Measurements from ENCODE around the gene DLGAP1. TPM values are rescaled to one million over a fixed set of nuclear protein-coding genes. Genes with fewer than 3 reads are reported as not detected.

The DLGAP1 gene
- total RNA-seq, 1 experiment from 2014 or later, result 23.0 TPM

GRCh38 chr18:3578621-3579020 is 876.5 kb downstream of the DLGAP1 start:
- Mint-ChIP-seq H3K27ac (no peak overlapping the region), H3K4me1 (peaks cover 47% of the 10 kb centered on the region), H3K4me3 (no peak overlapping the region), H3K36me3 (peaks cover 3% of the 10 kb centered on the region; the same call in 1 of the 2 replicates), H3K27me3 (ENCODE audit: low read depth) (no peaks in the 10 kb centered on the region), H3K9me3 (no peaks in the 10 kb centered on the region)
- ATAC-seq, result no peak
- CTCF ChIA-PET, result no interaction called here
- POLR2A ChIA-PET, result no interaction called here
- DNase-seq (ENCODE audit: low spot score), result no peak
- TF ChIP-seq CBFB (CRISPR knock-in tag; IDR thresholded peaks at IDR 0.05; ENCODE audit: low read depth) (no peak), HMGXB4 (CRISPR knock-in tag; IDR thresholded peaks at IDR 0.05) (no peak), PRRX2 (CRISPR knock-in tag; IDR thresholded peaks at IDR 0.05) (no peak), E2F4 (CRISPR knock-in tag; IDR thresholded peaks at IDR 0.05; ENCODE audit: borderline replicate concordance, low read depth) (no peak), IRF1 (CRISPR knock-in tag; IDR thresholded peaks at IDR 0.05) (no peak), E2F5 (CRISPR knock-in tag; IDR thresholded peaks at IDR 0.05) (no peak), ZNF138 (CRISPR knock-in tag; conservative IDR thresholded peaks at IDR 0.05) (no peak), NFE2L1 (CRISPR knock-in tag; IDR thresholded peaks at IDR 0.05) (no peak)

- H3K4me3 Mint-ChIP-seq, result no peak overlapping the region
- H3K27me3 Mint-ChIP-seq (ENCODE audit: low read depth), result no peaks in the 10 kb centered on the region
- peak overlapping the region; percentile 88 for H3K27ac Mint-ChIP-seq
- DNase-seq (ENCODE audit: low spot score) (no peak), ATAC-seq (no peak)
- POLR2A ChIA-PET, result no interaction called here
- peaks cover 3% of the 10 kb centered on the region; the same call in 1 of the 2 replicates for H3K36me3 Mint-ChIP-seq
- peaks cover 38% of the 10 kb centered on the region for H3K4me1 Mint-ChIP-seq
- no peaks in the 10 kb centered on the region for H3K9me3 Mint-ChIP-seq
- CTCF ChIA-PET, result no interaction called here
- TF ChIP-seq PREB (CRISPR knock-in tag; IDR thresholded peaks at IDR 0.05; ENCODE audit: borderline replicate concordance) (no peak), ZNF512 (CRISPR knock-in tag; IDR thresholded peaks at IDR 0.05; ENCODE audit: borderline replicate concordance) (no peak), FOXJ3 (CRISPR knock-in tag; IDR thresholded peaks at IDR 0.05; ENCODE audit: borderline replicate concordance) (no peak), ZNF263 (CRISPR knock-in tag; IDR thresholded peaks at IDR 0.05; ENCODE audit: low read depth) (no peak), JUN (CRISPR knock-in tag; IDR thresholded peaks at IDR 0.05) (no peak), ZNF281 (CRISPR knock-in tag; IDR thresholded peaks at IDR 0.05) (no peak), NR3C1 (CRISPR knock-in tag; conservative IDR thresholded peaks at IDR 0.05; ENCODE audit: low read depth) (no peak), FOXK1 (CRISPR knock-in tag; IDR thresholded peaks at IDR 0.05) (no peak), NR2C2 (CRISPR knock-in tag; IDR thresholded peaks at IDR 0.05) (no peak), ZNF138 (CRISPR knock-in tag; conservative IDR thresholded peaks at IDR 0.05) (no peak), ATF1 (CRISPR knock-in tag; IDR thresholded peaks at IDR 0.05) (no peak), AR (CRISPR knock-in tag; IDR thresholded peaks at IDR 0.05) (no peak), CREB1 (CRISPR knock-in tag; IDR thresholded peaks at IDR 0.05) (no peak)
Observed at GRCh38 chr18:3577281-3577855, 877.7 kb downstream of the DLGAP1 start.

Measured in WTC11 (cell line).